ENCODE data around the gene C2CD2L.
"Not testable (repeated sequence)": the region's sequence is repeated elsewhere in the genome, so short reads cannot be mapped to it uniquely, and the experiment has no call there.

Gene C2CD2L

GRCh38 chr11:119149018-119149785 lies 42.1 kb downstream of the C2CD2L start, which contains the start of gene ABCG4:
Gene ABCG4 (plus strand): TSS chr11:119149052. CDS start chr11:119149966, 914 bp downstream.
- DNase-seq (ENCODE audit: low read depth in 4 of 4, low spot score in 1 of 4), result no peak

GRCh38 chr11:119149786-119150275 lies 42.7 kb downstream of the C2CD2L start:
- DNase-seq (ENCODE audit: low read depth in 4 of 4, low spot score in 1 of 4), result no peak

GRCh38 chr11:119152043-119152442 lies 44.9 kb downstream of the C2CD2L start:
- DNase-seq (ENCODE audit: low read depth in 4 of 4, low spot score in 1 of 4), result no peak

GRCh38 chr11:119152604-119153003 lies 45.5 kb downstream of the C2CD2L start:
- DNase-seq (ENCODE audit: low read depth in 4 of 4, low spot score in 1 of 4), result no peak

GRCh38 chr11:119153049-119153818 lies 46.1 kb downstream of the C2CD2L start:
- no peak for DNase-seq (ENCODE audit: low read depth in 4 of 4, low spot score in 1 of 4)

- DNase-seq (ENCODE audit: low read depth in 4 of 4, low spot score in 1 of 4), result no peak
These were observed 47.0 kb downstream of the C2CD2L start for GRCh38 chr11:119154178-119154577.

- no peak for DNase-seq (ENCODE audit: low read depth in 4 of 4, low spot score in 1 of 4)
These were observed 48.8 kb downstream of the C2CD2L start for GRCh38 chr11:119155733-119156492.

GRCh38 chr11:119156496-119156895 lies 49.4 kb downstream of the C2CD2L start:
- no peak for DNase-seq (ENCODE audit: low read depth in 4 of 4, low spot score in 1 of 4)

- DNase-seq (ENCODE audit: low read depth in 4 of 4, low spot score in 1 of 4), result no peak
These were observed 49.9 kb downstream of the C2CD2L start for GRCh38 chr11:119157063-119157462.

- DNase-seq (ENCODE audit: low read depth in 4 of 4, low spot score in 1 of 4), result no peak
These were observed 51.3 kb downstream of the C2CD2L start for GRCh38 chr11:119158467-119158866.

- no peak for DNase-seq (ENCODE audit: low read depth in 4 of 4, low spot score in 1 of 4)
These were observed 53.0 kb downstream of the C2CD2L start for GRCh38 chr11:119160151-119160550.

- no peak for DNase-seq (ENCODE audit: low read depth in 4 of 4, low spot score in 1 of 4)
These were observed 54.7 kb downstream of the C2CD2L start for GRCh38 chr11:119161871-119162270.

GRCh38 chr11:119166368-119167076 lies 59.4 kb downstream of the C2CD2L start:
- no peak for DNase-seq (ENCODE audit: low read depth in 4 of 4, low spot score in 1 of 4)

- DNase-seq (ENCODE audit: low read depth in 4 of 4, low spot score in 1 of 4), result not testable (repeated sequence)
These were observed 59.9 kb downstream of the C2CD2L start for GRCh38 chr11:119167077-119167458.

- DNase-seq (ENCODE audit: low read depth in 4 of 4, low spot score in 1 of 4), result no peak
These were observed 60.8 kb downstream of the C2CD2L start for GRCh38 chr11:119167933-119168332.
